Stimulated activated CD8-positive, alpha-beta memory T cell treated with anti-CD3 and anti-CD28 coated beads, Interleukin-15, amount 100 ng/mL, for 24 hours (primary cell): ENCODE results near the gene RAB37.

Source experiments
- DNase-seq: peaks from one replicate; pipeline ENCODE4 v3.0.0-alpha.2; 2020; ENCODE audit warnings: low read depth

Gene RAB37

GRCh38 chr17:74745548-74746177, 8.6 kb downstream of the RAB37 start:
- no peak for DNase-seq

- no peak for DNase-seq
Observed at GRCh38 chr17:74746376-74746775, 9.3 kb downstream of the RAB37 start.

- DNase-seq: no peak
Observed at GRCh38 chr17:74746922-74747321, 9.9 kb downstream of the RAB37 start.

GRCh38 chr17:74748279-74748528, 11.1 kb downstream of the RAB37 start:
- no peak for DNase-seq

- DNase-seq: peak; percentile 91
Observed at GRCh38 chr17:74748529-74749278, 11.6 kb downstream of the RAB37 start, which contains the start of gene NHERF1. Gene NHERF1, plus strand, starts transcription at chr17:74748628. Its CDS starts 219 bp downstream, at chr17:74748847.

GRCh38 chr17:74749279-74750038, 12.4 kb downstream of the RAB37 start:
- no peak for DNase-seq

GRCh38 chr17:74750039-74750326, 12.9 kb downstream of the RAB37 start:
- DNase-seq: no peak

- DNase-seq: no peak
Observed at GRCh38 chr17:74750327-74751069, 13.4 kb downstream of the RAB37 start.

GRCh38 chr17:74752415-74752814, 15.4 kb downstream of the RAB37 start:
- no peak for DNase-seq

- no peak for DNase-seq
Observed at GRCh38 chr17:74752822-74753401, 15.9 kb downstream of the RAB37 start.

- DNase-seq: no peak
Observed at GRCh38 chr17:74754832-74755231, 17.8 kb downstream of the RAB37 start.

- DNase-seq: no peak
Observed at GRCh38 chr17:74755533-74755932, 18.5 kb downstream of the RAB37 start.

- DNase-seq: no peak
Observed at GRCh38 chr17:74756891-74757290, 19.8 kb downstream of the RAB37 start.

- DNase-seq: no peak
Observed at GRCh38 chr17:74757502-74757901, 20.4 kb downstream of the RAB37 start.

GRCh38 chr17:74757931-74758847, 21.1 kb downstream of the RAB37 start:
- no peak for DNase-seq

GRCh38 chr17:74758848-74759168, 21.8 kb downstream of the RAB37 start:
- no peak for DNase-seq

- DNase-seq: no peak
Observed at GRCh38 chr17:74759243-74759801, 22.3 kb downstream of the RAB37 start.

GRCh38 chr17:74759941-74760340, 22.9 kb downstream of the RAB37 start:
- no peak for DNase-seq

GRCh38 chr17:74760404-74761105, 23.5 kb downstream of the RAB37 start:
- no peak for DNase-seq

- no peak for DNase-seq
Observed at GRCh38 chr17:74761419-74761818, 24.4 kb downstream of the RAB37 start.
